Measurements from ENCODE around the gene TRIM39.

- no peak for TF ChIP-seq CTCF (IDR thresholded peaks at IDR 0.05; ENCODE audit: low read depth, low read length, poor library complexity, severe bottlenecking)
- no peak for TF ChIP-seq EZH2phosphoT487 (IDR thresholded peaks at IDR 0.05; ENCODE audit: borderline replicate concordance, low read length)
Measured at GRCh38 chr6:30287139-30287538, 39.6 kb upstream of the TRIM39 start.
